Neural cell (in vitro differentiated cells): ENCODE data around the gene LRRC27. TPM values are rescaled to one million over a fixed set of nuclear protein-coding genes. Genes with fewer than 3 reads are reported as not detected.

Source experiments
- H2AFZ ChIP-seq: fragments of 200-600, 300-800 bp; sonication (generic), shearing (Covaris generic); 2 replicates; pipeline ENCODE4 v1.6.0; 2014; ENCODE audit warnings: low read depth, mild to moderate bottlenecking, antibody characterized with exemption, low read length, moderate library complexity
- H3F3A ChIP-seq: fragments of 200-600 bp; shearing (Covaris generic); 2 replicates; pipeline ENCODE4 v1.6.1; 2016; ENCODE audit warnings: mild to moderate bottlenecking, moderate library complexity, mixed read lengths, antibody characterized with exemption, low read length; ENCODE audit not compliant: insufficient read depth, poor library complexity, severe bottlenecking
- H3K27ac ChIP-seq: fragments of 200-600, 300-800 bp; sonication (generic), shearing (Covaris generic); 2 replicates; pipeline ENCODE4 v1.5.1; 2014; ENCODE audit warnings: mild to moderate bottlenecking, low read length, moderate library complexity
- H3K27me3 ChIP-seq: fragments of 300-800, 200-600 bp; sonication (generic), shearing (Covaris generic); 2 replicates; pipeline ENCODE4 v1.6.0; 2014; ENCODE audit warnings: mild to moderate bottlenecking, low read depth, low read length, moderate library complexity; ENCODE audit not compliant: insufficient read depth
- H3K36me3 ChIP-seq: fragments of 300-800, 200-600 bp; sonication (generic), shearing (Covaris generic); 2 replicates; pipeline ENCODE4 v1.5.1; 2014; ENCODE audit warnings: mild to moderate bottlenecking, antibody characterized with exemption, low read length, moderate library complexity; ENCODE audit not compliant: insufficient read depth
- H3K4me2 ChIP-seq: fragments of 300-800, 200-600 bp; sonication (generic), shearing (Covaris generic); 2 replicates; pipeline ENCODE4 v1.6.0; 2014; ENCODE audit warnings: mild to moderate bottlenecking, low read length
- H3K4me3 ChIP-seq: fragments of 300-800, 200-600 bp; sonication (generic), shearing (Covaris generic); 2 replicates; pipeline ENCODE4 v1.5.1; 2014; ENCODE audit warnings: mild to moderate bottlenecking, low read length, moderate library complexity
- H3K79me2 ChIP-seq: fragments of 200-600 bp; shearing (Covaris generic); replicated peaks from 2 replicates; pipeline ENCODE4 v1.6.0; 2014; ENCODE audit warnings: mild to moderate bottlenecking, low read length, moderate library complexity; ENCODE audit not compliant: insufficient read depth
- H3K9ac ChIP-seq: fragments of 300-800, 200-600 bp; sonication (generic), shearing (Covaris generic); 2 replicates; pipeline ENCODE4 v1.6.1; 2016; ENCODE audit warnings: mild to moderate bottlenecking, low read length, mixed read lengths
- H3K9me2 ChIP-seq: fragments of 200-600 bp; shearing (Covaris generic); 2 replicates; pipeline ENCODE4 v1.6.1; 2016; ENCODE audit warnings: mild to moderate bottlenecking, low read length, mixed read lengths; ENCODE audit not compliant: insufficient read depth
- H3K9me3 ChIP-seq: fragments of 200-600, 300-800 bp; sonication (generic), shearing (Covaris generic); 2 replicates; pipeline ENCODE4 v1.6.1; 2016; ENCODE audit warnings: mild to moderate bottlenecking, mixed run types, low read length, moderate library complexity, mixed read lengths
- H4K20me1 ChIP-seq: fragments of 200-600 bp; shearing (Covaris generic); 2 replicates; pipeline ENCODE4 v1.6.1; 2016; ENCODE audit warnings: mild to moderate bottlenecking, mixed run types; ENCODE audit not compliant: insufficient read depth
- EP300 ChIP-seq: fragments of 450-650 bp; conservative IDR thresholded peaks from 2 replicates; pipeline ENCODE4 v1.6.1; 2014; ENCODE audit warnings: antibody characterized with exemption, mild to moderate bottlenecking, moderate library complexity; ENCODE audit not compliant: poor library complexity, severe bottlenecking
- EZH2 ChIP-seq: fragments of 200-600, 300-800 bp; shearing (Covaris generic), sonication (generic); IDR thresholded peaks from 2 replicates; pipeline ENCODE4 v1.6.1; 2014; ENCODE audit warnings: antibody characterized with exemption, low read length, borderline replicate concordance, mild to moderate bottlenecking; ENCODE audit not compliant: insufficient read depth, poor library complexity, severe bottlenecking
- MXI1 ChIP-seq: fragments of 450-650 bp; conservative IDR thresholded peaks from 2 replicates; pipeline ENCODE4 v1.6.1; 2014; ENCODE audit warnings: antibody characterized with exemption, mild to moderate bottlenecking; ENCODE audit not compliant: poor library complexity, severe bottlenecking
- POLR2AphosphoS5 ChIP-seq: IDR thresholded peaks from 2 replicates; pipeline ENCODE4 v1.6.1; 2012
- RAD21 ChIP-seq: fragments of 450-650 bp; conservative IDR thresholded peaks from 2 replicates; pipeline ENCODE4 v1.6.1; 2014; ENCODE audit warnings: antibody characterized with exemption, mild to moderate bottlenecking, moderate library complexity
- SMC3 ChIP-seq: fragments of 450-650 bp; conservative IDR thresholded peaks from 2 replicates; pipeline ENCODE4 v1.6.1; 2014; ENCODE audit warnings: antibody characterized with exemption, mild to moderate bottlenecking, moderate library complexity; ENCODE audit not compliant: poor library complexity
- TAF1 ChIP-seq: IDR thresholded peaks from 2 replicates; pipeline ENCODE4 v1.6.1; 2012; ENCODE audit warnings: low read depth
- polyA plus RNA-seq: library from polyadenylated mRNA; depleted of rRNA; stranded (reverse); fragments of >200 nt; gene quantifications from 2 replicates; pipeline ENCODE4 v1.2.3, GENCODE V29; 2014
- TF ChIP-seq, protein P1 (sequence below): IDR thresholded peaks from 2 replicates; pipeline ENCODE4 v1.6.1; 2012; ENCODE audit warnings: borderline replicate concordance
- TF ChIP-seq, protein P2 (sequence below): fragments of 450-650 bp; IDR thresholded peaks from 2 replicates; pipeline ENCODE4 v1.5.1; 2014; ENCODE audit warnings: antibody characterized with exemption, mild to moderate bottlenecking, moderate library complexity; ENCODE audit not compliant: poor library complexity, severe bottlenecking

LRRC27 gene
- polyA plus RNA-seq, 1 donor from 2014 or later = 26.7 TPM

DNA sequence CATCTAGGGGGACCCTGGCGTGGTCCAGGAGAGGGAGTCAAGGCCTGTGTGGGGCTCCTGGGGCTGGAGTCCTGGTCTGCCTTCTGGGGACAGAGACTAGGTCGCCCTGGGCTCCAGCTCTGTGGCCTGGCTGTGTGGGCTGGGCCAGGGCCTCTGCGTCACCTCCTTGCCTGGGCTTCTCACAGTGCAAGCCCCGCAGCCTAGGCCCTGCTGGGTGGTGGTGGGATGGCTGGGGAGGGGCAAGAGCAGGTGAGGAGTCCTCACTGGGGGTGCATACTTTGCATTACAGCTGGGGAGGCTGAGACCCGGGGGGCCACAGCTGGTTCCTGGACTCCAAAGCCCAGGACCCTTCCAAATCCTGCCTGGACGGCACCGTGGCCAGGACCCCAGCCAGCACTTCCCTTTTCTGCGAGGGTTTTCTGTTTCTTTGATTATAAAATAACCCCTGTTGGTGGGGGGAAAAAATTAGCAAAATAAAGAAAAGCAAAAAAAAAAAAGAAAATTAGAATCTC lies 88.5 kb downstream of the LRRC27 start:
- Histone ChIP-seq H3K36me3 (no peaks in the 10 kb centered on the region), H3K27ac (no peak overlapping the region), H3K4me3 (no peak overlapping the region), H2AFZ (no peak overlapping the region), H3K4me2 (no peak overlapping the region), H3K9me3 (no peaks in the 10 kb centered on the region), H4K20me1 (no peaks in the 10 kb centered on the region), H3K9me2 (no peaks in the 10 kb centered on the region), H3K79me2 (no peaks in the 10 kb centered on the region), H3K27me3 (no peaks in the 10 kb centered on the region), H3K9ac (no peak overlapping the region), H3F3A (no peaks in the 10 kb centered on the region)
- TF ChIP-seq TAF1 = no peak
- no peak for TF ChIP-seq RAD21
- no peak for TF ChIP-seq MXI1
- TF ChIP-seq EZH2 = no peak
- TF ChIP-seq SMC3 = no peak
- TF ChIP-seq POLR2AphosphoS5 = no peak
- TF ChIP-seq, protein P1, sequence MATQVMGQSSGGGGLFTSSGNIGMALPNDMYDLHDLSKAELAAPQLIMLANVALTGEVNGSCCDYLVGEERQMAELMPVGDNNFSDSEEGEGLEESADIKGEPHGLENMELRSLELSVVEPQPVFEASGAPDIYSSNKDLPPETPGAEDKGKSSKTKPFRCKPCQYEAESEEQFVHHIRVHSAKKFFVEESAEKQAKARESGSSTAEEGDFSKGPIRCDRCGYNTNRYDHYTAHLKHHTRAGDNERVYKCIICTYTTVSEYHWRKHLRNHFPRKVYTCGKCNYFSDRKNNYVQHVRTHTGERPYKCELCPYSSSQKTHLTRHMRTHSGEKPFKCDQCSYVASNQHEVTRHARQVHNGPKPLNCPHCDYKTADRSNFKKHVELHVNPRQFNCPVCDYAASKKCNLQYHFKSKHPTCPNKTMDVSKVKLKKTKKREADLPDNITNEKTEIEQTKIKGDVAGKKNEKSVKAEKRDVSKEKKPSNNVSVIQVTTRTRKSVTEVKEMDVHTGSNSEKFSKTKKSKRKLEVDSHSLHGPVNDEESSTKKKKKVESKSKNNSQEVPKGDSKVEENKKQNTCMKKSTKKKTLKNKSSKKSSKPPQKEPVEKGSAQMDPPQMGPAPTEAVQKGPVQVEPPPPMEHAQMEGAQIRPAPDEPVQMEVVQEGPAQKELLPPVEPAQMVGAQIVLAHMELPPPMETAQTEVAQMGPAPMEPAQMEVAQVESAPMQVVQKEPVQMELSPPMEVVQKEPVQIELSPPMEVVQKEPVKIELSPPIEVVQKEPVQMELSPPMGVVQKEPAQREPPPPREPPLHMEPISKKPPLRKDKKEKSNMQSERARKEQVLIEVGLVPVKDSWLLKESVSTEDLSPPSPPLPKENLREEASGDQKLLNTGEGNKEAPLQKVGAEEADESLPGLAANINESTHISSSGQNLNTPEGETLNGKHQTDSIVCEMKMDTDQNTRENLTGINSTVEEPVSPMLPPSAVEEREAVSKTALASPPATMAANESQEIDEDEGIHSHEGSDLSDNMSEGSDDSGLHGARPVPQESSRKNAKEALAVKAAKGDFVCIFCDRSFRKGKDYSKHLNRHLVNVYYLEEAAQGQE = no peak

DNA sequence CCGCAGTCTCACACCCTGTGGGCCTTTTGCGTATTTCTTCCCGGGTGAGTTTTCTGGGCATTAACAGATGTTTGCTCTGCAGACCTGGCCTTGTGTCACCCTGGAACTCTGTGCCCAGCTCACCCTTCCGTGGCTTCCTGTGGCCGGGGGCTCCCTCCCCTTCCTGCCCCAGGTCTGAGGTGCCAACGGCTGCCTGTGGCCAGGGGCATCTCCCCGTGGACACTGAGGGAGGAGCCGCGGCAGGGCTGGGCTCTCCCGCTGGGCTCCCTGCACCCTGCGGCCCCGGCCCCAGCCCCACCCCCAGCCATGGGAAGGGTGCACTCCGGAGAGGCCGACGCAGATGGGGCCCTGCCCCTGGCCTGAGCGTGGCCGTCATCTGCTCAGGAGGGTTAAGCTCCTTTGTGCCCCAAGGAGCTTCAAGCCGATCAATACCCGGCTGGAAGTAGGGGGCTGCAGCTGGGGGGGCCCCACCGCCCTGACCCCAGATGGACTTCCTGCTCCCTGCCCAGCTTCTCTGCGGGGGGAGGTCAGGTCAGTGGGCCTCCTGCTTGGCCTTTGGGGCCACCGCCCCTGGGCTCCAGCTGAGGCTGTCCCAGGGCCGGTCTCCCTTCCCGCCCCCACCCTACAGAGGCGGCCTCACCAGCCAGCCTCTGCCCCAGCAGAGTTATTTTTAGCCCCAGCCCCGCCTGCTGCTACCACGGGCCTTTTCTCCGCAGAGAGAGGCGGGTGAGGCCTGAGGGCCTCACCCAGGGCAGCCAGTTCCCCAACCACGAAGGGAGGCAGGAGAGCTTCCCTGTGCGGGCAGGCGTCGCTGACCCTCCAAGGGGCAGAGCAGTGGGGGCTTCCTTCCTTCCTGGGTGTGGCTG lies 89.2 kb downstream of the LRRC27 start:
- no peaks in the 10 kb centered on the region for H3K36me3 ChIP-seq
- no peaks in the 10 kb centered on the region for H3K9me2 ChIP-seq
- no peak overlapping the region for H3K9ac ChIP-seq
- no peaks in the 10 kb centered on the region for H3F3A ChIP-seq
- no peaks in the 10 kb centered on the region for H3K27me3 ChIP-seq
- H2AFZ ChIP-seq = no peak overlapping the region
- no peak overlapping the region for H3K4me2 ChIP-seq
- no peak overlapping the region for H3K27ac ChIP-seq
- H4K20me1 ChIP-seq = no peaks in the 10 kb centered on the region
- H3K79me2 ChIP-seq = no peaks in the 10 kb centered on the region
- TF ChIP-seq RAD21 = no peak
- no peak for TF ChIP-seq SMC3
- TF ChIP-seq, protein P2, sequence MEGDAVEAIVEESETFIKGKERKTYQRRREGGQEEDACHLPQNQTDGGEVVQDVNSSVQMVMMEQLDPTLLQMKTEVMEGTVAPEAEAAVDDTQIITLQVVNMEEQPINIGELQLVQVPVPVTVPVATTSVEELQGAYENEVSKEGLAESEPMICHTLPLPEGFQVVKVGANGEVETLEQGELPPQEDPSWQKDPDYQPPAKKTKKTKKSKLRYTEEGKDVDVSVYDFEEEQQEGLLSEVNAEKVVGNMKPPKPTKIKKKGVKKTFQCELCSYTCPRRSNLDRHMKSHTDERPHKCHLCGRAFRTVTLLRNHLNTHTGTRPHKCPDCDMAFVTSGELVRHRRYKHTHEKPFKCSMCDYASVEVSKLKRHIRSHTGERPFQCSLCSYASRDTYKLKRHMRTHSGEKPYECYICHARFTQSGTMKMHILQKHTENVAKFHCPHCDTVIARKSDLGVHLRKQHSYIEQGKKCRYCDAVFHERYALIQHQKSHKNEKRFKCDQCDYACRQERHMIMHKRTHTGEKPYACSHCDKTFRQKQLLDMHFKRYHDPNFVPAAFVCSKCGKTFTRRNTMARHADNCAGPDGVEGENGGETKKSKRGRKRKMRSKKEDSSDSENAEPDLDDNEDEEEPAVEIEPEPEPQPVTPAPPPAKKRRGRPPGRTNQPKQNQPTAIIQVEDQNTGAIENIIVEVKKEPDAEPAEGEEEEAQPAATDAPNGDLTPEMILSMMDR = no peak
- TF ChIP-seq EP300 = no peak
- TF ChIP-seq POLR2AphosphoS5 = no peak
- no peak overlapping the region for H3K4me3 ChIP-seq
- H3K9me3 ChIP-seq = no peaks in the 10 kb centered on the region
